ENCODE measurements around the gene ANGPT4. TPM values are rescaled to one million over a fixed set of nuclear protein-coding genes. Genes with fewer than 3 reads are reported as not detected.

Gene ANGPT4
- total and polyA plus RNA-seq, 9 of the 15 experiments (the other 6 are each of a cell fraction or from before 2014, with no cell fraction given): not detected

DNA sequence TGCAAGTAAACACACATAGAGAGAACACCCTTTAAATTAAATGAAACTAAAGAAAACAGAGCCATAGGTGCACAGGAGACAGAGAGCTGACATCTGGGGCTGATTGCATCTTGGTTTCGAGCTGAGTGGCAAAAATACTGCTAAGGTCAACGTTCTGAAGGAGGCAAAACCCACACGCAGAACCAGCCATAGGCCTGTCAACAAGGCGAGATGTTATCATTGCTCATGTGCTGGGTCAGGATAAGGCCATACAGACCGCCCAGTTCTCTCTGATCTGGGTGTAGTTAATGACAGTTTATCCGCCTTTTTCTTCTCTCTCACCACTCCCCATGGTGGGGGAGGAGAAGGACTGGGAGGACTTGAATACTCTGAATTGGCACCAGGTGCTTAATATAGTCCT is 87.1 kb downstream of the ANGPT4 start (continued):
- TF ChIP-seq, protein P1, sequence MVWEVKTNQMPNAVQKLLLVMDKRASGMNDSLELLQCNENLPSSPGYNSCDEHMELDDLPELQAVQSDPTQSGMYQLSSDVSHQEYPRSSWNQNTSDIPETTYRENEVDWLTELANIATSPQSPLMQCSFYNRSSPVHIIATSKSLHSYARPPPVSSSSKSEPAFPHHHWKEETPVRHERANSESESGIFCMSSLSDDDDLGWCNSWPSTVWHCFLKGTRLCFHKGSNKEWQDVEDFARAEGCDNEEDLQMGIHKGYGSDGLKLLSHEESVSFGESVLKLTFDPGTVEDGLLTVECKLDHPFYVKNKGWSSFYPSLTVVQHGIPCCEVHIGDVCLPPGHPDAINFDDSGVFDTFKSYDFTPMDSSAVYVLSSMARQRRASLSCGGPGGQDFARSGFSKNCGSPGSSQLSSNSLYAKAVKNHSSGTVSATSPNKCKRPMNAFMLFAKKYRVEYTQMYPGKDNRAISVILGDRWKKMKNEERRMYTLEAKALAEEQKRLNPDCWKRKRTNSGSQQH (CRISPR knock-in tag; IDR thresholded peaks at IDR 0.05): no peak
- TF ChIP-seq NCOA2 (IDR thresholded peaks at IDR 0.05; ENCODE audit: partially characterized antibody in 2 of 2): peak; percentile 42 to 57
- peak; percentile 33 for TF ChIP-seq HMGN3 (IDR thresholded peaks at IDR 0.05; ENCODE audit: borderline replicate concordance, extremely low read depth, insufficient read length, low read depth, low read length)
- peak; percentile 82; the same call in 1 of the 2 replicates for TF ChIP-seq FOXM1 (IDR thresholded peaks at IDR 0.05; ENCODE audit: low read depth)
- TF ChIP-seq FOXM1 (CRISPR knock-in tag; IDR thresholded peaks at IDR 0.05; ENCODE audit: low read depth): no peak
- TF ChIP-seq, protein P2, sequence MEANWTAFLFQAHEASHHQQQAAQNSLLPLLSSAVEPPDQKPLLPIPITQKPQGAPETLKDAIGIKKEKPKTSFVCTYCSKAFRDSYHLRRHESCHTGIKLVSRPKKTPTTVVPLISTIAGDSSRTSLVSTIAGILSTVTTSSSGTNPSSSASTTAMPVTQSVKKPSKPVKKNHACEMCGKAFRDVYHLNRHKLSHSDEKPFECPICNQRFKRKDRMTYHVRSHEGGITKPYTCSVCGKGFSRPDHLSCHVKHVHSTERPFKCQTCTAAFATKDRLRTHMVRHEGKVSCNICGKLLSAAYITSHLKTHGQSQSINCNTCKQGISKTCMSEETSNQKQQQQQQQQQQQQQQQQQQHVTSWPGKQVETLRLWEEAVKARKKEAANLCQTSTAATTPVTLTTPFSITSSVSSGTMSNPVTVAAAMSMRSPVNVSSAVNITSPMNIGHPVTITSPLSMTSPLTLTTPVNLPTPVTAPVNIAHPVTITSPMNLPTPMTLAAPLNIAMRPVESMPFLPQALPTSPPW (CRISPR knock-in tag; IDR thresholded peaks at IDR 0.05): peak; percentile 72
- TF ChIP-seq TCF7L2 (IDR thresholded peaks at IDR 0.05; ENCODE audit: low read depth, low read length): peak; percentile 64
- TF ChIP-seq, protein P3, sequence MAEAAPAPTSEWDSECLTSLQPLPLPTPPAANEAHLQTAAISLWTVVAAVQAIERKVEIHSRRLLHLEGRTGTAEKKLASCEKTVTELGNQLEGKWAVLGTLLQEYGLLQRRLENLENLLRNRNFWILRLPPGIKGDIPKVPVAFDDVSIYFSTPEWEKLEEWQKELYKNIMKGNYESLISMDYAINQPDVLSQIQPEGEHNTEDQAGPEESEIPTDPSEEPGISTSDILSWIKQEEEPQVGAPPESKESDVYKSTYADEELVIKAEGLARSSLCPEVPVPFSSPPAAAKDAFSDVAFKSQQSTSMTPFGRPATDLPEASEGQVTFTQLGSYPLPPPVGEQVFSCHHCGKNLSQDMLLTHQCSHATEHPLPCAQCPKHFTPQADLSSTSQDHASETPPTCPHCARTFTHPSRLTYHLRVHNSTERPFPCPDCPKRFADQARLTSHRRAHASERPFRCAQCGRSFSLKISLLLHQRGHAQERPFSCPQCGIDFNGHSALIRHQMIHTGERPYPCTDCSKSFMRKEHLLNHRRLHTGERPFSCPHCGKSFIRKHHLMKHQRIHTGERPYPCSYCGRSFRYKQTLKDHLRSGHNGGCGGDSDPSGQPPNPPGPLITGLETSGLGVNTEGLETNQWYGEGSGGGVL (CRISPR knock-in tag; IDR thresholded peaks at IDR 0.05): no peak
- TF ChIP-seq JUNB (CRISPR knock-in tag; conservative IDR thresholded peaks at IDR 0.05): no peak
- no peak for TF ChIP-seq CBX2 (IDR thresholded peaks at IDR 0.05; ENCODE audit: insufficient read depth, low read length, poor library complexity, severe bottlenecking)
- TF ChIP-seq RBM25 (IDR thresholded peaks at IDR 0.05; ENCODE audit: low read depth, low read length, severe bottlenecking): no peak
- TF ChIP-seq, protein P4, sequence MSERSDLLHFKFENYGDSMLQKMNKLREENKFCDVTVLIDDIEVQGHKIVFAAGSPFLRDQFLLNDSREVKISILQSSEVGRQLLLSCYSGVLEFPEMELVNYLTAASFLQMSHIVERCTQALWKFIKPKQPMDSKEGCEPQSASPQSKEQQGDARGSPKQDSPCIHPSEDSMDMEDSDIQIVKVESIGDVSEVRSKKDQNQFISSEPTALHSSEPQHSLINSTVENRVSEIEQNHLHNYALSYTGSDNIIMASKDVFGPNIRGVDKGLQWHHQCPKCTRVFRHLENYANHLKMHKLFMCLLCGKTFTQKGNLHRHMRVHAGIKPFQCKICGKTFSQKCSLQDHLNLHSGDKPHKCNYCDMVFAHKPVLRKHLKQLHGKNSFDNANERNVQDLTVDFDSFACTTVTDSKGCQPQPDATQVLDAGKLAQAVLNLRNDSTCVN (CRISPR knock-in tag; IDR thresholded peaks at IDR 0.05): no peak
- TF ChIP-seq C11orf30 (IDR thresholded peaks at IDR 0.05; ENCODE audit: low read depth): peak; percentile 66
- TF ChIP-seq FOXA3 (CRISPR knock-in tag; conservative IDR thresholded peaks at IDR 0.05 in 1 of 2, IDR thresholded peaks at IDR 0.05 in 1 of 2): peak; percentile 88 to 94
- TF ChIP-seq SP1 (CRISPR knock-in tag; IDR thresholded peaks at IDR 0.05): peak; percentile 56; the same call in 1 of the 2 replicates
- peak; percentile 91 for TF ChIP-seq FOXP1 (CRISPR knock-in tag; IDR thresholded peaks at IDR 0.05)
- TF ChIP-seq NR3C1 (CRISPR knock-in tag; IDR thresholded peaks at IDR 0.05): no peak
- TF ChIP-seq ZKSCAN8 (CRISPR knock-in tag; IDR thresholded peaks at IDR 0.05): no peak
- no peak for TF ChIP-seq HNRNPUL1 (IDR thresholded peaks at IDR 0.05; ENCODE audit: low read length)
- 0 out of 2 replicates have a peak, but pooled peaks have one; percentile 9 for TF ChIP-seq ETV5 (CRISPR knock-in tag; IDR thresholded peaks at IDR 0.05; ENCODE audit: low read depth)
- peak; percentile 92 for TF ChIP-seq CCNT2 (IDR thresholded peaks at IDR 0.05; ENCODE audit: borderline replicate concordance, extremely low read depth, insufficient read length, low read depth, low read length)
- peak; percentile 97 for TF ChIP-seq TCF7 (IDR thresholded peaks at IDR 0.05; ENCODE audit: borderline replicate concordance)
- no peak for TF ChIP-seq PHTF2 (CRISPR knock-in tag; IDR thresholded peaks at IDR 0.05)

Data from K562 (cell line).